ENCODE measurements around the gene NCR1.
"Not testable (repeated sequence)": the region's sequence is repeated elsewhere in the genome, so short reads cannot be mapped to it uniquely, and the experiment has no call there.

DNA sequence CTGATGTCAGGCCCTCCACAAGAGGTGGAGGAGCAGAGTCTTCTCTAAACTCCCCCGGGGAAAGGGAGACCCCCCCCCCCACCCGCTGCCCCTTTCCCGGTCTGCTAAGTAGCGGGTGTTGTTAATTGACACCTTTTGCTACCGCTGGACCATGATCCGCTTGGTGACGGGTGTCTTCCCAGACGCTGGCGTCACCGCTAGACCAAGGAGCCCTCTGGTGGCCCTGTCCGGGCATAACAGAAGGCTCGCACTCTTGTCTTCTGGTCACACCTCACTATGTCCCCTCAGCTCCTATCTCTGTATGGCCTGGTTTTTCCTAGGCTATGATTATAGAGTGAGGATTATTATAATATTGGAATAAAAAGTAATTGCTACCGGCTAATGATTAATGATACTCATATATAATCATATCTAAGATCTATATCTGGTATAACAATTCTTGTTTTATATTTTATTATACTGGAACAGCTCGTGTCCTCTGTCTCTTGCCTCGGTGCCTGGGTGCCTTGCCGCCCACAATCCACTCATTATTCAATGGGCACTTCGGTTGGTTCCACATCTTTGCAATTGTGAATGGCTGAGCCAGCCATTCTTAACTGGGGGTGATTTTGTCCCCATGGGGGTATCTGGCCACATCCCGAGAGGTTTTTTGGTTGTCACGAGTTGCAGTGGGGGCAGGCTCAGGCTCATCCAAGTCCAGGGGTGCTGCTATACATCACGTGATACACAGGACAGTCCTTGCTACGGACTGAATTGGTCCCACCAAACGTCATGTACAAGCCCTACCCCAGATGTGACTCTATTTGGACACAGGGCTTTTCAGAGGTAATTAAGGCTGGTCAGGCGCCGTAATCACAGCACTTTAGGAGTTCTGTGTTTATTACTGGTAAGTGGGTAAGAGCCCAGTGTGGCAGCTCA, 14.0 kb downstream of the NCR1 start:
- TF ChIP-seq, protein P1, sequence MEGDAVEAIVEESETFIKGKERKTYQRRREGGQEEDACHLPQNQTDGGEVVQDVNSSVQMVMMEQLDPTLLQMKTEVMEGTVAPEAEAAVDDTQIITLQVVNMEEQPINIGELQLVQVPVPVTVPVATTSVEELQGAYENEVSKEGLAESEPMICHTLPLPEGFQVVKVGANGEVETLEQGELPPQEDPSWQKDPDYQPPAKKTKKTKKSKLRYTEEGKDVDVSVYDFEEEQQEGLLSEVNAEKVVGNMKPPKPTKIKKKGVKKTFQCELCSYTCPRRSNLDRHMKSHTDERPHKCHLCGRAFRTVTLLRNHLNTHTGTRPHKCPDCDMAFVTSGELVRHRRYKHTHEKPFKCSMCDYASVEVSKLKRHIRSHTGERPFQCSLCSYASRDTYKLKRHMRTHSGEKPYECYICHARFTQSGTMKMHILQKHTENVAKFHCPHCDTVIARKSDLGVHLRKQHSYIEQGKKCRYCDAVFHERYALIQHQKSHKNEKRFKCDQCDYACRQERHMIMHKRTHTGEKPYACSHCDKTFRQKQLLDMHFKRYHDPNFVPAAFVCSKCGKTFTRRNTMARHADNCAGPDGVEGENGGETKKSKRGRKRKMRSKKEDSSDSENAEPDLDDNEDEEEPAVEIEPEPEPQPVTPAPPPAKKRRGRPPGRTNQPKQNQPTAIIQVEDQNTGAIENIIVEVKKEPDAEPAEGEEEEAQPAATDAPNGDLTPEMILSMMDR (IDR thresholded peaks at IDR 0.05; ENCODE audit: low read depth, low read length), result peak; percentile 41
- not testable (repeated sequence) for TF ChIP-seq EZH2phosphoT487 (IDR thresholded peaks at IDR 0.05; ENCODE audit: low read depth)
